GM15510 (cell line): ENCODE measurements around the gene EIF4A3.
A peak's percentile ranks its signal among the peaks of the same experiment; 100 is the strongest.

Experiments used
- POLR2A ChIP-seq: IDR thresholded peaks from 3 replicates; pipeline ENCODE4 v1.6.1; 2011; ENCODE audit warnings: borderline replicate concordance; ENCODE audit not compliant: insufficient read length; ENCODE audit errors: extremely low read depth

EIF4A3 gene

GRCh38 chr17:80147035-80147822 lies at the start of gene EIF4A3:
Gene EIF4A3 (minus strand): TSS chr17:80147128. CDS start chr17:80146961, 167 bp downstream.
- TF ChIP-seq POLR2A, result peak; percentile 96

GRCh38 chr17:80196652-80197051 lies 49.7 kb upstream of the EIF4A3 start:
- TF ChIP-seq POLR2A, result no peak

GRCh38 chr17:80195671-80196529 lies 49.0 kb upstream of the EIF4A3 start:
- TF ChIP-seq POLR2A, result no peak

- no peak for TF ChIP-seq POLR2A
Observed at GRCh38 chr17:80195141-80195540, 48.2 kb upstream of the EIF4A3 start.

- no peak for TF ChIP-seq POLR2A
Observed at GRCh38 chr17:80191865-80192661, 45.1 kb upstream of the EIF4A3 start.

- TF ChIP-seq POLR2A, result no peak
Observed at GRCh38 chr17:80191192-80191591, 44.3 kb upstream of the EIF4A3 start.

- no peak for TF ChIP-seq POLR2A
Observed at GRCh38 chr17:80190716-80191115, 43.8 kb upstream of the EIF4A3 start.

- no peak for TF ChIP-seq POLR2A
Observed at GRCh38 chr17:80189611-80190010, 42.7 kb upstream of the EIF4A3 start.

- no peak for TF ChIP-seq POLR2A
Observed at GRCh38 chr17:80187515-80187941, 40.6 kb upstream of the EIF4A3 start.

GRCh38 chr17:80187090-80187489 lies 40.2 kb upstream of the EIF4A3 start:
- TF ChIP-seq POLR2A, result no peak

GRCh38 chr17:80185968-80186367 lies 39.0 kb upstream of the EIF4A3 start:
- TF ChIP-seq POLR2A, result no peak

- TF ChIP-seq POLR2A, result no peak
Observed at GRCh38 chr17:80184423-80184714, 37.4 kb upstream of the EIF4A3 start.

- TF ChIP-seq POLR2A, result no peak
Observed at GRCh38 chr17:80183581-80184422, 36.9 kb upstream of the EIF4A3 start.

GRCh38 chr17:80182845-80183223 lies 35.9 kb upstream of the EIF4A3 start:
- TF ChIP-seq POLR2A, result no peak

- no peak for TF ChIP-seq POLR2A
Observed at GRCh38 chr17:80182118-80182844, 35.4 kb upstream of the EIF4A3 start.
